NCI-H2227 treated with DMSO at 0.1 percent for 48 hours (cell line): Measurements from ENCODE around the gene RNU1-4.
"Not testable (repeated sequence)": the region's sequence is repeated elsewhere in the genome, so short reads cannot be mapped to it uniquely, and the experiment has no call there.

Experiments used
- DNase-seq: peaks from one replicate; lab custom pipeline; 2025; lab: John Stamatoyannopoulos, UW

The RNU1-4 gene

DNA sequence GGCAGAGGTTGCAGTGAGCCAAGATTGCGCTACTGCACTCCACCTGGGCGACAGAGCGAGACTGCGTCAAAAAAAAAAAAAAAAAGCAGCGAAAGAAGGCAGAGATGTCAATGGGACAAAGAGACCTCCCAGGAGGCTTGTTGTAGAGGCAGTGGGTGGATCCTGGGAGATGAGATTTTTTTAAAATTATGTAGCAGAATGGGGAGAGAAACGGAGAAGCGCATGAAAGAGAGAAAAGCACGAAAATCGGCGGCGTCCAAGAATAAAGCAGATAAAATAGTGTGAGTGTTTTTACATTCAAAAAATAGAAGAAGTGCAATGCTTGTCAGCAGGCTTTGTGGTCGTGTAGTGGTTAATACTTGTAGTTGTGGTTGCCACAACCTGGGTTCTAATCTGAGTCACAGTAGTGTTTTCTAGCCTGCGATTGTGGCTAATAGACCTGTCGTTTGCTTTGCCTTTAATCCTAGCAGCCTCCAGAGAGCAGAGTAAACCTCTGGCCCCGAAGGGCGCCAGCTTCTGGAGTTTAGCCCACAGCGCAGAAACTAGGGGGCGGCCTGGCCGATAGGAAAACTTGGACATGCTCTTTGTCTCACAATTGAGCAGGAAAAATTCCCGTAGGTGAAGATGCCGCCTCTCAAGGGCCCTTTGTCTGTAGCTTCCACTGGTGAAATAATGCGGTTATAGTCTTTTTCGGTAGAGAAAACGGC, 11.9 kb upstream of the RNU1-4 start:
- not testable (repeated sequence) for DNase-seq

DNA sequence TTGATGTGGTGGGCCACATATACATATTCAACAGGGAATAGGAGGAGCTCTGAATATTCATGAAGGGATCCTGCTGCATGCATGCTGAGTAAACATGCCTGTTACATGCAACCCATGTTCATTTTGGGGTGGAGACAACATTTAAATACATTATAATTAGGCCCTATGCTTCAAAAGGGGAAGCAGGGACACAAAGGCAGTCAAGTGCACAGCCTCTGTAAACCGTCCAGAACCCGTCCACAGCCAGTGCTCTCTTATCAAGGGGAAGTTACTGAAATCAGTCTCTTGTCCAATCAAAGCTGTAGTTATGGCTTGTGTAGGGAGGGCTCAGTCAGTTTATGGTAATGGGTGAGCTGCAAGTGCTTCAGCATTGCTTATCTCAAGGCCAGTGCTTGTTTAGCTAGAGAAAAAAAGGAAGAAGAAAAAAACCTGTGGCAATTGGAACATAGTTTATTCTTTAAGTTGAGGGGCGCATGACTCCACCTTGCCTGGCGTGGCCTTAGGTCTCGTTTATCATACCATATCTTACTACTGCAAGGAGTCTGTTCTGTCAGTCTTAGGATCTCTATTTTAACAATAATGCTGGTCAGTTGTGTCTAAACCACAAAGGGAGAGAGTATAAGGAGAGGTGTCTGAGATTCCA, 7.9 kb upstream of the RNU1-4 start:
- not testable (repeated sequence) for DNase-seq

GRCh38 chr1:16741230-16741629, 914 bp downstream of the RNU1-4 start:
- not testable (repeated sequence) for DNase-seq

- DNase-seq = not testable (repeated sequence)
Measured at GRCh38 chr1:16747660-16748059, 7.3 kb downstream of the RNU1-4 start.

DNA sequence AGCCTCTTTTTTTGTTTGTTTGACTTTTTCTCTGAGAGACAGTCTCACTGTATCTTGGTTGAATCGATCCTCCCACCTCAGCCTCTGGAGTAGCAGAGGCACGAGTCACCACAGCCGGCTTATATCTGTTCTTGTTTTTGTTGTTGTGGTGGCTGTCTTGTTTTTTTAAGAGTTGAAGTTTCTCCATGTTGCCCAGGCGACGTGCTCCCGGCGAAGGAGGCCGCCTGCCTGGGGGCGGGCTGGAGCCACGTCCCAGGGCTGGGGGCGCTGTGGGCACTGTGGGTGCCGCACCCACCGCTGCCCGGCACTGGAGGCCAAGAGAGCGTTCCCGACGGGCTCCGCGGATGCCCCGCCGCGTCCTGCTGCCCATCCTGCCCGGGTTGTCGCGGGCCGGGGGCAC, 8.4 kb downstream of the RNU1-4 start:
- DNase-seq = not testable (repeated sequence)

DNA sequence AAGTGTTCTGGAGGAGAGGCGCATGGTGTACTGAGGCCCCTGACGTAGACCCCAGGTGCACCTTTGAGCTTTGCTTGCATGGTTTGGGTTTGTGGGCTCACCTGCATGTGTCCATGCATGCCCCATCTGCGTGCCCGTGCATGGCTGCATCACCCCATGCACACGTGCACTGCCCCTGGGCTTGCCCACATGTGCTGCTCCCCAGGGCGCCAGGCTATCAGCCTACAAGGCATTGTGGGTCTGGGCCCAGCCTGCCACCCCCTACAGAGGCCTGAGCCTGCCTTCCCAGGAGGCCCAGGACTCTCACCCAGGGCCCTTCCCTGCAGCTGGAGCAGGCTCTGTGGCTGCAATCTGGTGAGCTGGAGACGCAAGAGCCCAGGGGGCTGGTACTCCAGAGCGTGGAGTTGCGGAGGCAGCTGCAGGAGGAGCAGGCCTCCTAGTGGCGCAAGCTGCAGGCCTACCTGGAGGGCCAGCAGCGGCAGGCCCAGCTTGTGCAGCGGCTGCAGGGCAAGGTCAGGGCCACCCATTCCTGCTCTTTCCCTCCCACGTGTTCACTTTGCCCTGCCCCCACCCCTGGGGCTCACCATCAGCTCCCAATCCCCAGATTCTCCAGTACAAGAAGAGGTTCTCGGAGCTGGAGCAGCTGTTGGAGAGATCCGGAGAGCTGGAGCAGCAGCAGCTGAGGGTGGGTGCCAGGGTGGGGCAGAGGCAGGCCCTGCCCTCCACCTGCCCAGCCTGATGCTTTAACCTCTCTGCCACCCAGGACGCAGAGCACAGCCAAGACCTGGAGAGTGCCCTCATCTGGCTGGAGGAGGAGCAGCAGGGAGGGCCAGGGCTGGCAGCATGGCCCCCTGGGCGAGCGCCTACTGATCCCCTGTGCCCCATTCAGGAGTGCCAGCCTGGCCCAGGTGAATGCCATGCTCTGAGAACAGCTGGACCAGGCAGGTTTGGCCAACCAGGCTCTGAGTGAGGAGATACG, 9.9 kb downstream of the RNU1-4 start:
- DNase-seq = not testable (repeated sequence)

DNA sequence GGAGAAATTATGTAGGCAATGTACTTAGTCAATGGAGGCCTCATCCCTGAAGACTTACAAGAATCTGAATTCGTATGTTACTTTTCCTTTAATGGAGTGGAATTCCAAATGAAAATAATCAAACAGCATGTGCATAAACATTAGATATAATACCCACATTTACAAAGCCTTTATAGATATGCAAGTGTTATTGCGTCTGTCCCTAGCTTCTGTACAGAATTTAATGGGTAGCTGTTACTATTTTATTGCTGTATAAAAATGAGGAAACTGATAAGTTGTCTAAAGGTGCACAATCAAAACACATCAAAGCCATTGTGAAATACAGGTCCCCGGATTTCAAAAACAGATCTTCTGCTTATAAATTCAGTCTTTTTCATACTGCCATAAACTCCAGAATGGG, 12.5 kb downstream of the RNU1-4 start:
- not testable (repeated sequence) for DNase-seq

GRCh38 chr1:16755385-16755784, 15.1 kb downstream of the RNU1-4 start:
- DNase-seq = not testable (repeated sequence)

- DNase-seq = not testable (repeated sequence)
Measured at GRCh38 chr1:16755932-16756331, 15.6 kb downstream of the RNU1-4 start.

- not testable (repeated sequence) for DNase-seq
Measured at GRCh38 chr1:16757574-16757973, 17.3 kb downstream of the RNU1-4 start.

GRCh38 chr1:16758060-16758459, 17.7 kb downstream of the RNU1-4 start:
- DNase-seq = not testable (repeated sequence)

GRCh38 chr1:16759041-16759493, 18.8 kb downstream of the RNU1-4 start:
- not testable (repeated sequence) for DNase-seq

DNA sequence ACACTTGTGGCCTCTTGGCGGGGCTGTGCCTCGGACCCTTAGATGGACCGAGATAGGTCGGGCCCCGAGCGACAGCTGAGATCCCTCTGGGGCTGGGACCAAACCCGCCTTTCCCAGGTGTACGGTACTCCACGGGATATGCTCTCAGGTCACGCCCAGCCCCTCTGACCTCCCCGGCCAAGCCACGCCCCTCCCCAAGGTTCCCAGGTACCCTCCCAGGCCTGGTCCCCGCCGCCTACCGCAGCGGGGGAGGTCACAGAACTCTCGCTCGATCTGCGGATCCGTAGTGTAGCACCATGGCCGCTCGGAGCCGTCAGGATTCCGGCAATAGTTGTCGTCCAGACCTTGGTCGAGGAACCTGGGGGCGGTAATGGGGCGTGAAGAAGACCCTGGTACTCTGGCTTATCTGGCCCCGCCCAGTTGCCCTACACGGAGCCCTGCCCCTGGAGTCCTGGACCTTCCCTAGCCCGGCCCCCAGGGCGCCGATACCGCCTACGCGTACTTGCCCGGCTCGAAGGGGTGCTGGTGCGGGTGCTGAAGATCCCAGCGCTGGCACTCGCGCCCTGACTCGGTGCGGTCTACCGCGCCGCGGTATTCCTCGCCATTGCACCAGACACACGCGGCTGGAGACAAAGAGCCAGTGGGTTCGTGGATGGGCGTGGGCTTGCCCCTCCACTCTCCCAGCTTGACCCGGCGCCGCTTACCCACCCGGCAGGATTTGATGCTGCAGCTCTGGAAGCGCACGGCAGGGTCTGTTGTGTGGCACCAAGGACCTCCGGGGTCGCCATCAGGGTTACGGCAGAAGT, 19.5 kb downstream of the RNU1-4 start:
- not testable (repeated sequence) for DNase-seq

GRCh38 chr1:16760456-16760765, 20.1 kb downstream of the RNU1-4 start:
- not testable (repeated sequence) for DNase-seq

GRCh38 chr1:16760801-16761200, 20.5 kb downstream of the RNU1-4 start:
- DNase-seq = not testable (repeated sequence)

DNA sequence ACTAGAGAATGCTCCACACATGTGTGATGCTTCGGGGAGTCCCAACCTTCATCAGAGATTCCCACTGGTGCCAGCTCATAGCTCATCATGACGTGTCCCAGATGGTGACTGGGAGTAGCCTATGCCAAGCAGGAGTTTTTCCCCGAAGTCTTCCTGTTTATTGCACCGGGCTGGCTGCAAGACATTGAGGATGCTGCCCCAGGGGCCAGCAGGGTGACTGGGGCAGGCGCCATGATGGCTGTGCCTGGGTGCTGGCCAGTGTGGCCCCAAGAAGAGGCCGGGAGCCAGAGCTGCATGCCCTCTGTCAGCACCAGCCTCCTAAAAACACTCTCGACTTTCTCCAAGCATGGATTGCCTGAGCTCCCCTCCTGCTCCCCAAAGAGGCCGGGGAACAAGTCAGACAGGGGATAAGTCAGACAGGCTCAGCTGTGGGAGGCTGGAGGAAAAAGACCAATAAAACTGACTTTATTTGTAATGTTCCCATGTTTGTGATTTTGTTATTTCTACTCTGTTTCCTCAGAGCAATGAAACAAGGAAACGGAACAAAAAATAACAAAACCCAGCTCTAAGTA, 24.0 kb downstream of the RNU1-4 start:
- DNase-seq = not testable (repeated sequence)

GRCh38 chr1:16764820-16765655, 24.7 kb downstream of the RNU1-4 start:
- not testable (repeated sequence) for DNase-seq

DNA sequence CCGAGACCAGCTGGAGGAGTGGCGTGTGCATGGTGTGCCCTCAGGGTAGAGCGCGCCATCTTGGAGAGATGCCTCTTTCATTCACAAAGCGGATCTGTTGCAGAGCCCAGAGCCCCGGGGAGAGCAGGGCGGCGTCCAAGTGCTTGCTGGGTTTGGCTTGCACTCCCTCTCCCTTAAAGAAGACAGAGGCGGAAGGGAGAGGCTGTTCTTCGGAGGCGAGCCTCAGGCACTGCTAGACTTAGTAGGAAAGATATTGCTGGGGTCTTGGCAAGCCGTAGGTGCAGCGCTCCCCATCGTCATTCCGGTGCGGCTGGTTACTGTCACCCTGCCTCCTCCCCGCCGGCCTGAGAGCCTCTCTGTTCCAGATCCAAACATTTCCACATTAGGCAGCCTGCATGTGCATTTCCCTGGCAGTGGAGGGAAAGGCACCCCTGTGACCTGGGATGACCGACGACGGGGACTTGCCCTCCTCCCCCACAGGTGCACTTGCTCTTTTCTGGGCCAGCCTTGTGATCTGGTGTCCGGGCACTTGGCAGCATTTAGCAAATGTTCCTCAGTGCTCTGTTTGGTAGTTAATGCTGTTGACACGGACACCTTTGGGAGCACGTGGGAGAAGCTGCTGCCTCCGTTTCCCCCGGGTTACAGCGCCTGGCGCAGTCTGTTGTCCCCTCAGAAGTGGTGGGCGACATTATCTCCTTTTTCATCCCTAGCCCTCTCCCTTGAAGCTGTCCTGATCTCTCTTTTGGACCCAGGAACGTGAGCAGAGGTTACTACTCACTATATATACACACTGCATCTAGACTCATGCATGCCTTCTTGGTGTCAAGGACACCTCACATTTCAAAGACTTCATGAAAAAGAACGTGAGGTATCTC, 25.7 kb downstream of the RNU1-4 start:
- not testable (repeated sequence) for DNase-seq

DNA sequence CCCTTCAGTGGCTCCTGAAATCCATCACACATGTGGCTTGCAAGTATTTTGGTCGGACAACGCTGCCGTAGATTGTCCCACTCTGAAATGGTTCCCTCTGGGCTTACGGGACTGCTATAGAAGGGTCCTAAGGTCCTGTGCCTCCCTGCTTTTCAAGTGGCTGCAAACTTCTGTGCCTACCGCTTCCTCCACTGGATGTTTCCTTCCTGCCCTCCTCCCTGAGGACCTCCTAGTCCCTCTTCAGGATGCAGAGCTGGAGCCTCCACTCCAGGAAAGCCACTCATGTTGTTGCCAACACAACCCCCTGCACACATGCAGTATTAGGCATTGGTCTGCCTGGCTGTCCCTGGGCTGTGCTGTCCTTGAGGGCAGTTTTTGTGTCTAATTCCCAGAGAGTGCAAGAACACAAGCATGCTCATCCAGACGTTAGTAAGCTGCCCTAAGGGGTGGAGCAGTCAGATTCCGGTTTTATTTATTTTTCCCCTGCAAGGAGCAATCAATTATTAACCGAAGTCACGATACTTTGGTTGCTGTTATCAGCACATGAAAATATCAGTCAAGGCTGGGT, 26.5 kb downstream of the RNU1-4 start:
- DNase-seq = not testable (repeated sequence)
